Measurements from ENCODE around the gene PALM. TPM values are rescaled to one million over a fixed set of nuclear protein-coding genes. Genes with fewer than 3 reads are reported as not detected.

PALM gene
- total and polyA plus RNA-seq, 10 of the 15 experiments (the other 5 are each of a cell fraction or from before 2014, with no cell fraction given), result 0.09 to 0.95 (median 0.23) TPM; not detected in 2

GRCh38 chr19:681029-682019 lies 27.4 kb upstream of the PALM start (continued):
- peak in 1 of 2 experiments; percentile 15; a peak in 1 of 4 replicates for TF ChIP-seq BHLHE40 (IDR thresholded peaks at IDR 0.05; ENCODE audit: borderline replicate concordance in 1 of 2, low read depth in 2 of 2, low read length in 1 of 2)

GRCh38 chr19:682678-683320 lies 25.9 kb upstream of the PALM start:
- ChIA-PET CTCF (no interaction called here), SMC1A (ENCODE audit: uncharacterized antibody, unreplicated experiment) (interaction anchor here (0.6 kb wide), 1 partner anchor 50 kb away, joined by 3 read pairs; no protein-coding TSS in a partner anchor), POLR2A (no interaction called here), RAD21 (ENCODE audit: unreplicated experiment) (no interaction called here)
- in situ Hi-C loops (cut with MboI), result no loop called here
- BruUV-seq (replicated peaks), result no TSS peak
- DNase-seq (ENCODE audit: low read depth, low spot score) (no peak), ATAC-seq (no peak), FAIRE-seq (no peak)
- 64% methylated on average over 25 of the region's 25 CpGs for WGBS (ENCODE audit: insufficient coverage, insufficient replicate concordance, low lambda C conversion rate, missing lambda C conversion rate)
- Histone ChIP-seq H3K27me3 (replicated peaks in 1 of 2; ENCODE audit: control insufficient read depth in 2 of 2, insufficient read depth in 2 of 2, low read length in 1 of 2) (no peaks in the 10 kb centered on the region), H3K9me3 (replicated peaks; ENCODE audit: control insufficient read depth, insufficient read depth, low read length) (no peaks in the 10 kb centered on the region), H3K79me2 (ENCODE audit: control insufficient read depth, insufficient read depth, low read length) (no peaks in the 10 kb centered on the region), H3K4me1 (ENCODE audit: control insufficient read depth, insufficient read depth, low read length) (peaks cover 8% of the 10 kb centered on the region), H2AFZ (ENCODE audit: control insufficient read depth, low read depth, low read length) (no peak overlapping the region), H3K9ac (ENCODE audit: control insufficient read depth, insufficient read depth, low read length) (no peak overlapping the region), H3K4me2 (ENCODE audit: control insufficient read depth, insufficient read depth) (no peak overlapping the region), H3K4me3 (no peak overlapping the region), H3K27ac (ENCODE audit: control insufficient read depth, insufficient read depth) (no peak overlapping the region), H4K20me1 (ENCODE audit: control insufficient read depth, insufficient read depth) (no peaks in the 10 kb centered on the region; the same call in 1 of the 2 replicates), H3K36me3 (ENCODE audit: control insufficient read depth in 2 of 2, insufficient read depth in 2 of 2, low read length in 1 of 2) (no peaks in the 10 kb centered on the region)
- intact Hi-C loops (cut with micrococcal nuclease; ENCODE audit: unreplicated experiment), result no loop called here
- TF ChIP-seq ZBTB4 (CRISPR knock-in tag; IDR thresholded peaks at IDR 0.05), result no peak
- TF ChIP-seq SIN3A (IDR thresholded peaks at IDR 0.05; ENCODE audit: low read depth, low read length), result no peak
- TF ChIP-seq BCL11A (IDR thresholded peaks at IDR 0.05; ENCODE audit: low read depth, low read length), result no peak
- no peak for TF ChIP-seq GATAD2B (conservative IDR thresholded peaks at IDR 0.05; ENCODE audit: low read depth)
- TF ChIP-seq TCF12 (IDR thresholded peaks at IDR 0.05; ENCODE audit: low read depth, low read length), result no peak
- TF ChIP-seq NR2C1 (IDR thresholded peaks at IDR 0.05), result no peak
- no peak for TF ChIP-seq SREBF2 (IDR thresholded peaks at IDR 0.05; ENCODE audit: low read length)
- no peak for TF ChIP-seq CBX5 (IDR thresholded peaks at IDR 0.05; ENCODE audit: low read depth)
- TF ChIP-seq E4F1 (IDR thresholded peaks at IDR 0.05; ENCODE audit: borderline replicate concordance, partially characterized antibody), result no peak
- no peak for TF ChIP-seq MXI1 (IDR thresholded peaks at IDR 0.05; ENCODE audit: low read depth, low read length)
- TF ChIP-seq ZNF207 (IDR thresholded peaks at IDR 0.05; ENCODE audit: borderline replicate concordance), result no peak
